NCI-H1092 treated with DMSO at 0.1 percent for 48 hours (cell line): ENCODE data around the gene RNF213.
"Not testable (repeated sequence)": the region's sequence is repeated elsewhere in the genome, so short reads cannot be mapped to it uniquely, and the experiment has no call there.

Experiments
- DNase-seq: peaks from one replicate; lab custom pipeline; 2025; lab: John Stamatoyannopoulos, UW

RNF213 gene

DNA sequence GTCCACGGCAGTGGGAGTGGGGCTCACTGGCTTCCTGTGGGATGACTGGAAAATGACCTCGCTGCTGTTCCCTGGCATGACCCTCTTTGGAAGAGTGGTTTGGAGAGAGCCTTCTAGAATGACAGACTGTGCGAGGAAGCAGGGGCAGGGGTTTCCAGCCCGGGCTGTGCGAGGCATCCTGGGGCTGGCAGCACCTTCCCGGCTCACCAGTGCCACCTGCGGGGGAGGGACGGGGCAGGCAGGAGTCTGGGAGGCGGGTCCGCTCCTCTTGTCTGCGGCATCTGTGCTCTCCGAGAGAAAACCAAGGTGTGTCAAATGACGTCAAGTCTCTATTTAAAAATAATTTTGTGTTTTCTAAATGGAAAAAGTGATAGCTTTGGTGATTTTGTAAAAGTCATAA is 7.8 kb upstream of the RNF213 start:
- peak; percentile 58 for DNase-seq

DNA sequence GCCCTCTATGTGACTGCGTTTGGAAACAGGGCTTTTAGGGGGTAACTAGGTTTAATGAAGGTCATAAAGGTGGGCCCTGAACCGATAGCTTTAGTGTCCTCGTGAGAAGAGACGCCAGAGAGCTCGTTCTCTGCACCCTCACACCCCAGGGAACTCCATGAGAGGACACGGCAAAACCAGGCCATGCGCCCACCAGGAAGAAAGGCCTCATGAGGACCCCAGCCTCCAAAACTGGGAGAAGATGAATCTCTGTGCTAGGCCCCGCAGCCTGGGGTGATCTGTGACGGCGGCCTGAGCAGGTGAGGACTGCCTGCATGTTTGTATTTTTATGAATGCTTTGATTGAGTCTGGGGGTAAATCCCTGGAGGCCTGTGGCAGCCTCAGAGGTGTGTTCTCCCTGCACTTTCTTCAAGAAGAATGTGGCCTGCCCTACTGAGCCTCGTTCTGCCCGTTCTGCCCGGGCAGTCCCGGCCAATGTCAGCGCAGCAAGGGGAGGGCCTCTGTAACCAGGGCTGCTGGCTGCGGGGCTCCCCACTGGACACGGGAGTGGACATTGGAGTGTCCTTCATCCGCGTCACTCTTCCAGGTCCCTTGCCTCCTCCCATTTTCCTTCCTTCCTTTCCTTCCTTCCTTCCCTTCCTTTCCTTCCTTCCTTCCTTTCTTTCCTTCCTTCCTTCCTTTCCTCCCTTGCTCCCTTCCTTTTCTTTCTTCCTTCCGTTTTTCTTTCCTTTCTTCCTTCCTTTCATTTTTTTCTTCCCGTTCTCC is 6.8 kb upstream of the RNF213 start:
- no peak for DNase-seq

DNA sequence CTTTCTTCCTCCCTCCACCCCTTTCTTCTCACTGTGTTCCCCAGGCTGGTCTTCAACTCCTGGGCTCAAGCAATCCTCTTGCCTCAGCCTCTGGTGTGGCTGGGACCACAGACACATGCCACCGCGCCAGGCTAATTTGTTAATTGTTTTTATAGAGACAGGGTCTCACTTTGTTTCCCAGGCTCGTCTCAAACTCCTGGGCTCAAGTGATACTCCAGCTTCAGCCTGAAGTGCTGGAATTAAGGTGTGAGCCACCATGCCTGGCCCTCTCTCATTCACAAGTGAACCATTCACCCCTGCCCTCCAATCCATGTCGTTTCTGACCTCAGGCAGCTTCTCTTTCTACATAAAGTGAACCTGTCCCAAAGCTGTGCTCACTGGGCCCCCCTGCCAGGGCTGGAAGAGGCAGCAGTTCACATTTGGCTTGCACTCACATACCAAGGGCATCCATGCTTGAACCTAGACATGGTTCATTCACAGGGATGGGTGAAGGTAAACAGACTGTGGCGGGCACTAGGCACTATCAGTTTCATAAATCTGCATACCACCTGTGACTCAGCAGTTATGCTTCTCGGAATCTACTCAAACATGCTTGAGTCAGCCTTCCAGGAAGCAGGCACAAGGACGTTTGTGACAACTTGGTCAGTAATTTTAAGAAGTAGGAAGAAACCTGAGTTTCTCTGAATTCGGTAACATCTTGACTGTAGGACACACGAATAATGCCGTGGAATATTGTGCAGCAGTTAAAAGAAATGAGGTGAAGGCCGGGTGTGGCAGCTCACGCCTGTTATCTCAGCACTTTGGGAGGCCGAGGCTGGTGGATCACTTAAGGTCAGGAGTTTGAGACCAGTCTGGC is 6.0 kb upstream of the RNF213 start:
- DNase-seq, result no peak

DNA sequence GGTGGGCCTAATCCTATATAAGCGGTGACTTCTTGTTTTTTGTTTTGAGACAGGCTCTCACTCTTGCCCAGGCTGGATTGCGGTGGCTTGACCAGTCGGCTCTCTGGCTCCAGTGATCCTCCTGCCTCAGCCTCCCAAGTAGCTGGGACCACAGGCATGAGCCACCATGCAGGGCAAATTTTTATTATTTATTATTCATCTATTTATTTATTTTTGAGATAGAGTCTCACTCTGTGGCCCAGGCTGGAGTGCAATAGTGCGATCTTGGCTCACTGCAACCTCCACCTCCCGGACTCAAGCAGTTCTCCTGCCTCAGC is 4.7 kb upstream of the RNF213 start:
- DNase-seq, result no peak

DNA sequence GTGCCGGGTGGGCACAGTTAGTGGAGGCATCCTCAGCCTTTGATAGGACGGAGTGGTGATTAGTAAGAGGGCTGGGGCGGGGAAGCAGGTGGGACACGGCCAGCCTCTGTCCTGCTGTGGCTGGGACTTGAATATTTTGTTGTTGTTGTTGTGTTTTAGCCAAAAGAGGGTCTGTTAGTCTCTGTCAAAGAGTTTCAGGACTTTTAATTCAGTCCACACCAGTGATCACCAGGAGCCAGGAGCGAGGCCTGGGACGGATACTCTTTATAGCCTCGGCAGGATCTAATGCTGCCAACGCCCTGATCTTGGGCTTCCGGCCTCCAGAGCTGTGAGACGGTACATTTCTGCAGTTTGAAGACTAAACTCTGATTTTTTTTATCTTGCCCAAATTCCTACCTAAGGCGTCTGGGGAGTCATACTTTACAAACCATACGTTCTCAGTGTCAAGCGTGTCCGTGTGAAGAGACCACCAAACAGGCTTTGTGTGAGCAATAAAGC is 2.9 kb upstream of the RNF213 start:
- no peak for DNase-seq

DNA sequence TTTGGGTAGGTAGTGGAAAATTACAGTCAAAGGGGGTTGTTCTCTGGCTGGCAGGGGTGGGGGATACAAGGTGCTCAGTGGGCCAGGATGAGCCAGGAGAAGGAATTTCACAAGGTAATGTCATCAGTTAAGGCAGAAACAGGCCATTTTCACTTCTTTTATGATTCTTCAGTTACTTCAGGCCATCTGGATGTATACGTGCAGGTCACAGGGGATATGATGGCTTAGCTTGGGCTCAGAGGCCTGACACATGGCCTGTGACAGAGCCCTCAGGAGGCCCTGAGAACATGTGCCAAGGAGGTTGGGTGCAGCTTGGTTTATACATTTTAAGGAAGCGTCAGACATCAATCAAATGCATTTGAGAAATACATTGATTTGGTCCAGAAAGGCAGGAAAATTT is 2.4 kb upstream of the RNF213 start:
- not testable (repeated sequence) for DNase-seq

DNA sequence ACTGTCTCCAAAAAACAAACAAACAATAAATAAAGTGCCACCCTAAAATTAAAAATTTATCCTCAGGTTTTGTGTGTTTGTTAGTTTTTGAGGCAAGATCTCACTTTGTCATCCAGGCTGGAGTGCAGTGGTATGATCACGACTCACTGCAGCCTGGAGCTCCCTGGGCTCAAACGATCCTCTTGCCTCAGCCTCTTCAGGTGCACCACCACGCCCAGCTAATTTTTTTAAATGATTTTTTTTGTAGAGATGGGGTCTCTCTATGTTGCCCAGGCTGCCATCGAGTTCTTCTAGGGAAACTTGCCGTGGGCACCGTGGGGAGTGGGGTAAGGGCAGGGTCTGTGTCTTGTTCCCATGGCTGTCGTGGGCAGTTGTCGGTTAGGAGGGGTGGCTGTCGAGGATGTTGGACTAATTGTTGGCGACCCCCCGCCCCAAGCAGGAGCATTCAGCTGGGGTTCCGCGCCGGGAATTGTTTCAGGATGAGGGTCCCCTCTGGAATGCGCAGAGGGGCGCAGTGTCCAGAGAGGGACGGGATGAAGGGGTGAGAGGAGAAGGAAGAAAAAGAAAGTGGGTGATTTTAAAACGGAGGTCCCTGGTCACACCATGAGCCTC is 1.1 kb upstream of the RNF213 start:
- no peak for DNase-seq

DNA sequence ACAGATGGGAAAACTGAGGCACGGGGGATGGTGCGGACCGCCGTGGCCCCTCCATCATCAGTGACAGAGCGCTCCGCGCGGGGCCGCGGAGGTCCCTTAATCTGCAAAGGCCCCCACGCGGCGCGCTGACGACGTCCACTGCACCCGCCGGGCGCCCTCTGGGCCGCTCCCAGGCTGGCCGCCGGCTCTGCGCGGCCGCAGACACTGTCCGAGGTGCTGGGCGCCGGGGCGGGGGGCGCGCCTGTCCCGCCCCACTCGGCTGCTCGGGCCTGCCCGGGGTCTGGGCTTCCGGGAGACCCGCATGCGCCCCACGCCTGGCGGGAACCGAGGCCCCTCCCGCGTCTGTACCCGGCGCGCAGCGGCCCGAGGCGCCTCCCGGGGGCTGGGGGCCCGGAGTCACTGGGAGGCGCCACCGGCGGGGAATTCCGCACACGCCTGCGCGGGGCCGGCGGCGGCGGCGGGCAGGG is 550 bp upstream of the RNF213 start:
- DNase-seq, result peak; percentile 38

DNA sequence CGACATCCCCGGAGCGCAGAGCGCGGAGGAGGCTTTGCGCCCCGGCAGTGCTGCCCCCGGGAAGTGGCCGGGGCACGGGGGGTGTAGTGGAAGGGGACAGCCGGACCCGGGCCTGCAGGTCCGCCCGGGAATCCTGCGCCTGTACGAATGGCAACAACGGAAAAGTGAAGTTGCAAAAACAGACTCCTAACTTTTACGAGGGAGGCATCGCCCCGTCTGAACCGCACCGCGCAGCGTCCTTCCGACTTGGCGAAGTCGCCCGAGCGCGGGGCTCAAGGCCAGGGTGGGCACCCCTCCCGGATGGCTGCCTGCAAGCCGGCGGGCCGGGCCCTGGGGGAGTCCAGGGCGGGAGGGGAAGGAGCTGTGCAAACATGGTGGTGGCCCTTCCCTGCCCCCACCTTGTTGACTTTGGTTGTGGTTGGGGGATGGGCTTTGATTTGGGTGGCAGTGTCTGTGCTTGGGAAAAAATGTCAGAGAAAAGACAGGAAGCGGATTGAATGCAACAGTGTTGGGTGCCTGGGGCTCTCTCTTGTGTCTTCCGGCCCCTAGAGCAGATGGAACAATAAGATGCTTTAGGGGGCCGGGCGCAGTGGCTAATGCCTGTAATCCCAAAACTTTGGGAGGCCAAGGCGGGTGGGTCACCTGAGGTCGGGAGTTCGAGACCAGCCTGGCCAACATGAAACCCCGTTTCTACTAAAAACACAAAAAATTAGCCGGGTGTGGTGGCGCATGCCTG is 675 bp downstream of the RNF213 start:
- DNase-seq, result peak; percentile 23

DNA sequence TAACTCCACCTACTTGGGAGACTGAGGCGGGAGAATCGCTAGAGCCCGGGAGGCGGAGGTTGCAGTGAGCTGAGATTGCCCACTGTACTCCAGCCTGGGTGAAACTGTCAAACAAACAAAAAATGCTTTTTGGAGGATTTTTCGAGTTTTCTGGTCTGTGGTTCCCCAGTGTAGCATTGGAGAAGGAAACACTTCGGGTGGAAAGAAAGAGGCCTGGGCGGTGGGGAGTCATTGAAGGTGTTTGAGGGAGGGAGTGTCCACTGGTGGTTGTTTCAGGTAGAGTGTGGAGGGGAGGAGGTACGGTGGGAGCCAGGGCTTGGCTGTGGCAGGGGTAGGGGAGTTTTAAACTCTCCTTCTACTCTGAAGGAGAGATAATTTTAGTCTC is 1.2 kb downstream of the RNF213 start:
- DNase-seq, result no peak

DNA sequence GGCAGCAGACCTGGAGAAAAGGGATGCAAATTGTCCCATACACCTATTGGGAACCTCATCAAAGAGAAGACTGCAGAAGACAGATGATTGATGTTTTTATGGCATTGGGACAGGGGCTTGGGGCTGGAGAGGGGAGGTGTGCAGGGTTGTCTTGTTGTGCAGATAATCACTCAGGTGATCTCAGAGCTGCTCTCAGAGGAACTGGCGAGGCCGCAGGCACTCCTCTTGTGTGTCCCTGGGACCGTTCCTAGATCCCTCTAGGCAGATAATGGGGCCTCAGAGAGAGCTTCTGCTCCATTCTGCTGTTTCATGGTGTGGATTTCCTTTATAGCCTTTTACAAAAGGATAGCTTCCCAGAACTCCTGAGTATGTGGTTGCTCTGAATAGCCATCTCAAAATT is 1.6 kb downstream of the RNF213 start:
- DNase-seq, result no peak

DNA sequence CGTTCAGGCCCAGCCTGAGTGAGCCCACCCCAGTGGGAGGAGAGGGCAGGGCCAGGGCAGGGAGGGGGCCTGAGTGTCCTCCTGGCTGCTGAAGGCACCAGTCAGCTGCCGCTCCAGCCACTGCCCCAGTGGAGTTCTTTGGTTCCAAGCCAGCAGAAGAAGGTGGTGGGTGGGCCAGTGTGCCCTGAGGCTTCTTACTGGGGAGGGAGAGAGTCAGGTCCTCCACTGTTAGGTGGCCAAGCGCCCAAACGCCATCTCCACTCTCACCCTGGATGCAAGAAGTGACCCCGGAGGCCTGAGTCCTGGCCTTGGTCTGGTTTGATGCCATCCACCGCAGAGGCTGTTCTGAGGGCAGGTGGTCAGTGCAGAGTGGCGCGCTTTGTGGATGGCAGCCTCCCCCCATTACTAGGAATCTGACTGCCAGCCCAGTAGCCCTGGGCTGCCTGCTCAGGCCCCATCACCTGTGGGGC is 2.2 kb downstream of the RNF213 start:
- DNase-seq, result no peak

DNA sequence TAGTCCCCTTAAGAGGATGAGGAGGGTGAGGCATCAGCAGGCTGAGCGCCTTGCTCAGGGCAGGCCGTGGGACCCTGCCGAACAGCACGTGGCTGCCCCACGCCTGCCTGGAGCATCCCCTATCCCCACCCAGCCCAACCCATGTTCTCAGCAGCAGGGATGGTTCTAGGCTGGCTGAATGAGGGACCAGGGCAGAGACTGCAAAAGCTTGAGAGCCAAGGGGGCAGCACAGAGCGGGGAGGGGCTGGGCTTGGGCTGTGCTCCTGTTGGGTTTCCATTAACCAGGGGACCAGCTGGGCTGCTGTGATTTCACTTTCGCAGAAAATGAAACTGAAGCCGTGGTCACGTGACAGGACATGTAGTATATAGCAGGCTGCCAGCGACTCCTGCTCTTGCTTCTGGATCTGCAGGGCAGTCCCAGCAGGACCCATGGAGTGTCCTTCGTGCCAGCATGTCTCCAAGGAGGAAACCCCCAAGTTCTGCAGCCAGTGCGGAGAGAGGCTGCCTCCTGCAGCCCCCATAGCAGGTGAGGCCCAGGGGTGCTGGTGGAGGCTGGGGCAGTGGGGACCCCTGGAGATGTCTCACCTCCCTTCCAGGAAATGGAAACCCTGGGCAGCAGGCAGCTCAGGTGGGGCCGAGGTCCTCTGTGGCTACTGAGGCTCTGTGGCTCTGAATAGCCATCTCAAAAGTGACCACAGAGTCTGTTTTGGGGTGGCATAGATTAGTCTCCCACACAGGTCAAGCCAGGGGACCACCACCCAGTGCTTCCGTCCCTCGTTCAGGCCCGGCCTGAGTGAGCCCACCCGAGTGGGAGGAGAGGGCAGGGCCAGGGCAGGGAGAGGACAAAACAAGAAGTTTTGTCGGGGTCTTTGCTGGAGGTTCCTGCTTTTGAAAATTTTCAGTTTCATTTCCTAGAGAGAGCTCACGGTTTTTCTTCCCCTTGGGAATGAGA is 2.9 kb downstream of the RNF213 start:
- DNase-seq, result peak; percentile 10

DNA sequence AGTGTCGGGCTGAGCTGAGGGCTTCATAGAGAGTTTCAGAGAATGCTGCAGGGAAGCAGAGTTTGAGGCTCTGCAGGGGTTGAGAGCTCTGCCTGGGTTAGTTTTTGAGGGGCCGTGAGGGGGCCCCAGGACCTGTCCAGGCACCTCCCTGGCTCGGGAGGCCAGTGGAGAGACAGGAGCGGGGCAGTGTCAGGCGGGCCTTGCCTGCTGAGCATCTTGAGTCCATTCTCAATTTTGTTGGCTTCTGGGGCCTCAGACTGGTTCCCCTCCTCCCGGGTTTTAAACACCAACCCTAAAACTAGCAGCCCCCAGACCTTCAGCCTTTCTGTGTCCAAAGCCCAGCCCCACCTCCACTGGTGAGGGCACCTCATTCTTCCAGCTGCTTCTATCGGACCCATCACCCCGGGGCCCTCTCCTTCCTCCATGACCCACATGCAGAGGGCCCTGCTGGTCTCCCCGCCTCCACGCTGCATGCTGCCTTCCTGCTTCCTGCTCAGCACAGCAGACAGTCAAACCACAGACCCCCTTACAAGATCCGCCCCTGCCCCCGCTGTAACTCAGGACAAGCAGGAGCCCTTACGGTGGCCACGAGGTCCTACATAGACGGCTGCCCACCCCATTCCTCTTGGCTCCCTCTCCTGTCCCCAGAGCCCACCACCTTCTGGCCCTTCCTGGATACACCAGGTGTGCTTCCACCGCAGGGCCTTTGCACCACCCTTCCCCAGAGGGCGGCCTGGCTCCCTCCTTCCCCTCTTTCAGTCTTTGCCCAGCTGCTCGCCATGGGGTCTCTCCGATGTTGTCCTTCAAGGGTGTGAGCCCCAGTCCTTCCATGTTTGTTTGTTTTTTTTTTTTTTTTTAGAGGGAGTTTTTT is 3.8 kb downstream of the RNF213 start:
- DNase-seq, result no peak

DNA sequence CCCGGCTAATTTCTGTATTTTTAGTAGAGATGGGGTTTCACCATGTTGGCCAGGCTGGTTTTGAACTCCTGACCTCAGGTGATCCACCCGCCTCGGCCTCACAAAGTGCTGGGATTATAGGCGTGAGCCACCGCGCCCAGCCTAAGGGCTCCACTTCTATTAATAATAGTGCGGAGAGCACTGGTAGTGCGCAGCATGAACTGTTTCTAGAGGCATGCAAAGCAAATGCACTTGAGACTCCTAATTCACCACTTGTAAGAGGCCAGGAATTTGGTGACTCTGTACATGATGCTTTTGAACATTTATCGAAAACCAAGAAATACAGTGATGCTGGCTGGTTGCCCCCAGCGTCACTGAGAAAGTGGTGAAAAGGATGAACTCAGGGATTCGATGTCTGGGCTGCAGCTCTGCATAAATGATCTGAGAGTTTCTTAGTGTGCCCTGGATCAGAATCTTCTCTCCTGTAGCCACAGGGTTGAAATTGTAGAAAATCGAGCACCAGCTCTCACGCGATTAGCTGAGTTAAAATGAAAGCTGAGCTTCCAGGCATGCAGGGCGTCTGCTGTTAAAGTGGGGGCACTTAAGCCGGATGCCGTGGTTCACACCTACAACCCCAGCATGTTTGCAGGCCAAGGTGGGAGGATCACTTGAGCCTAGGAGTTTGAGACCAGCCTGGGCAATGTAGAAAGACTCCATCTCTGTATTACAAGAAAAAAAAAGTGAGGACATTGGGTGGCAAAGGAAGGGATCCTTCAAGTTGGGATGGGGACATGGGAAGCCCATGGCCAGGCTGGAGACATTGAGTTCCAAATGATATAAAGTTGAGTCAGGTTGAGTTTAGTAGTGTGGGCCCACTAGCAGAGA is 4.8 kb downstream of the RNF213 start:
- DNase-seq, result no peak

DNA sequence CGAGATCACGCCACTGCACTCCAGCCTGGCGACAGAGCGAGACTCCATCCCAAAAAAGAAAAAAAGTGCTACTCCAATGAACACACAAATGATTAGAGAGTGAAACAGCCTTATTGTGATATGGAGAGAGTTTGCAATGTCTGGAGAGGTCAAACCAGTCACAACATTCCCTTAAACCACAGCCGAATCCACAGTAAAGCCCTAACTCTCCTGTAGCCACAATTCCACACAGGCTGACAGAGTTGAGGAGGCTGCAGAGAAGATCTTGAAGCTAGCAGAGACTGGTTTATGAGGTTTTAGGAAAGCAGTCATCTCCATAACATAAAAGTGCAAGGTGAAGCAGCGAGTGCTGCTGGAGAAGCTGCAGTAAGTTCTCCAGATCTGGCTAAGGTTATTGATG is 6.7 kb downstream of the RNF213 start:
- DNase-seq, result no peak

DNA sequence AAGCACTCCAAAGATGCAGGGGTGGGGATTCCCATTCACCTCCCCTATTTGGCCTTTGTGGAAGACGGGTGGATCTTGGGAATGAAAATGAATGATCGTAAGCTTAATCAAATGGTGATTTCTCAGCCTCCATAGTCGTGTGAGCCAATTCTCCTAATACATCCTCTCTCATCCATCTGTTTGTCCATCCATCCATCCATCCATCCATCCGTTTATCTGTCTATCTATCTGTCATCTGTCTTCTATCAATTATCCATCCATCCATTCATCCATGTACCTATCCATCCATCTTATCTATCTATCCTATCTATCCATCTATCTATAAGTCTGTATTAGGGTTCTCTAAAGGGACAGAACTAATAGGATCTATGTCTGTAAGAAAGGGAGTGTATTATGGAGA is 7.8 kb downstream of the RNF213 start:
- DNase-seq, result no peak

DNA sequence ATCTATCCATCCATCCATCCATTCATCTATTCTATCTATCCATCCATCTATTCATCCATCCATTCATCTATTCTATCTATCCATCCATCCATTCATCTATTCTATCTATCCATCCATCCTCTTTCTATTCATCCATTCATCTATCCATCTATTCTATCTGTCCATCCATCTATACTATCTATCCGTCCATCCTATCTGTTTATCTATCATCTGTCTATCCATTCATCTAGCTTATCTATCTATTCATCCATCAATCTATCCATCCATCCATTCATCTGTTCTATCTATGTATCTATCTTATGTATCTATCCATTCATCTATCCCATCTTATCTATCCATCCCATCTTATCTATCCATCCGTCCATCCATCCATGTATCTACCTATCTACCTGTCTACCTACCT is 8.8 kb downstream of the RNF213 start:
- DNase-seq, result no peak

DNA sequence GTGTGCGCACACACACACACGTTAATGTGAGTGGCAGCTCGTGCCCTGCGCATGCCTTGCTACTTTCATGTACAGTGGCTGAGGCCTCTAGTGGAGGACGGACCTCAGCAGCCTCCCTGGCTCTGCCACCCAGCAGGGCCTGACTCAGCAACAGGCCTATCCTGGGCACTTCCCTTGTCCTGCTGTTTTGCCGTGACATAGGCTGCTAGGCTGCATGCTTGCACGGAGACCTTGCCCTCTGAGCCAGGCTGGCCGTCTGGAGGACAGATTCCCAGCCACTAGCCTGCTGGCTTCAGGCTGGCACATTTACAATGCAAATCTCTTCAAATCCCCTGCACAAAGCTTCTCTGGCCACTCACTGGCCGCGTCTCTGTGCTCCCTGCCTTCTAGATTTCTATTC is 9.5 kb downstream of the RNF213 start:
- no peak for DNase-seq
